Thyroid gland (tissue), 4 donors: ENCODE results near the gene NUDT17. TPM values are rescaled to one million over a fixed set of nuclear protein-coding genes. Genes with fewer than 3 reads are reported as not detected.
A peak's percentile ranks its signal among the peaks of the same experiment; 100 is the strongest.
"Not testable (repeated sequence)": the region's sequence is repeated elsewhere in the genome, so short reads cannot be mapped to it uniquely, and the experiment has no call there.

Source experiments
- DNase-seq, 2 donors: peaks; one replicate each; pipeline ENCODE4 v3.0.0-alpha.2; 2019
- H3K27ac ChIP-seq, 3 donors: fragments of 200-600 bp; sonication (generic); 1 replicate in 2 of 3; 2 replicates in 1 of 3; pipeline ENCODE4 v1.5.1; 2016 to 2019; ENCODE audit warnings: mild to moderate bottlenecking in 1 of 3, moderate library complexity in 1 of 3
- H3K27me3 ChIP-seq: fragments of 200-600 bp; sonication (generic); one replicate; pipeline ENCODE4 v1.5.1; 2019
- H3K36me3 ChIP-seq, 2 donors: fragments of 200-600 bp; sonication (generic); one replicate each; pipeline ENCODE4 v1.5.1; 2016 to 2019
- H3K4me1 ChIP-seq, 2 donors: fragments of 200-600 bp; sonication (generic); one replicate each; pipeline ENCODE4 v1.5.1; 2017 to 2019
- H3K4me3 ChIP-seq, 3 donors: fragments of 200-600 bp; sonication (generic); replicated peaks in 1 of 3; 1 replicate in 2 of 3; 2 replicates in 1 of 3; pipeline ENCODE4 v1.5.1; 2016; ENCODE audit warnings: mild to moderate bottlenecking in 1 of 3
- H3K9me3 ChIP-seq: fragments of 200-600 bp; sonication (generic); one replicate; pipeline ENCODE4 v1.5.1; 2017
- POLR2A ChIP-seq, 2 donors: fragments of 450-650 bp; IDR thresholded peaks; one replicate each; pipeline ENCODE4 v1.6.1; 2017; ENCODE audit warnings: antibody characterized with exemption in 2 of 2, mild to moderate bottlenecking in 2 of 2, moderate library complexity in 1 of 2
- WGBS, 2 donors: methylation state at CpG; one replicate each; pipeline ENCODE4 v1.1.5; 2017; 5-methylcytosine and 5-hydroxymethylcytosine counted together
- intact Hi-C: fragments of 100-400 bp; cut with DNase I; formaldehyde crosslinking; loops from one replicate; pipeline ENCODE4 v1.15.1; 2023
- total RNA-seq, 4 donors: library from RNA; depleted of rRNA; stranded (reverse); fragments of >200 nt; gene quantifications; one replicate each; pipeline ENCODE4 v1.2.3, GENCODE V29; 2016
- TF ChIP-seq, protein P1 (sequence below), 6 experiments: fragments of 200-600 bp in 3 of 6; fragments of 450-650 bp in 3 of 6; sonication (generic) in 3 of 6; IDR thresholded peaks; one replicate each; pipeline ENCODE4 v1.5.1; 2016 to 2019; ENCODE audit warnings: antibody characterized with exemption in 6 of 6, mild to moderate bottlenecking in 2 of 6, inconsistent platforms in 1 of 6, moderate library complexity in 1 of 6

Gene NUDT17
- total RNA-seq, 4 donors from 2014 or later, result 2.4 to 4.6 (median 3.4) TPM

GRCh38 chr1:145824499-145824842, 21.0 kb upstream of the NUDT17 start:
- Histone ChIP-seq H3K9me3 (no peaks in the 10 kb centered on the region), H3K27me3 (no peaks in the 10 kb centered on the region), H3K36me3 (peaks cover 24 to 31% of the 10 kb centered on the region in 2 donors), H3K4me3 (peak overlapping the region; percentile 63 to 76 (median 70)), H3K4me1 (peaks cover 10 to 13% of the 10 kb centered on the region in 2 donors), H3K27ac (peak overlapping the region; percentile 75 to 97 (median 85))
- WGBS, 2 donors, result 1% methylated on average over 7 of the region's 7 CpGs
- intact Hi-C loops, result no loop called here
- no peak for DNase-seq
- TF ChIP-seq, protein P1, sequence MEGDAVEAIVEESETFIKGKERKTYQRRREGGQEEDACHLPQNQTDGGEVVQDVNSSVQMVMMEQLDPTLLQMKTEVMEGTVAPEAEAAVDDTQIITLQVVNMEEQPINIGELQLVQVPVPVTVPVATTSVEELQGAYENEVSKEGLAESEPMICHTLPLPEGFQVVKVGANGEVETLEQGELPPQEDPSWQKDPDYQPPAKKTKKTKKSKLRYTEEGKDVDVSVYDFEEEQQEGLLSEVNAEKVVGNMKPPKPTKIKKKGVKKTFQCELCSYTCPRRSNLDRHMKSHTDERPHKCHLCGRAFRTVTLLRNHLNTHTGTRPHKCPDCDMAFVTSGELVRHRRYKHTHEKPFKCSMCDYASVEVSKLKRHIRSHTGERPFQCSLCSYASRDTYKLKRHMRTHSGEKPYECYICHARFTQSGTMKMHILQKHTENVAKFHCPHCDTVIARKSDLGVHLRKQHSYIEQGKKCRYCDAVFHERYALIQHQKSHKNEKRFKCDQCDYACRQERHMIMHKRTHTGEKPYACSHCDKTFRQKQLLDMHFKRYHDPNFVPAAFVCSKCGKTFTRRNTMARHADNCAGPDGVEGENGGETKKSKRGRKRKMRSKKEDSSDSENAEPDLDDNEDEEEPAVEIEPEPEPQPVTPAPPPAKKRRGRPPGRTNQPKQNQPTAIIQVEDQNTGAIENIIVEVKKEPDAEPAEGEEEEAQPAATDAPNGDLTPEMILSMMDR (IDR thresholded peaks at IDR 0.05), result no peak
- no peak for TF ChIP-seq POLR2A (IDR thresholded peaks at IDR 0.05)

DNA sequence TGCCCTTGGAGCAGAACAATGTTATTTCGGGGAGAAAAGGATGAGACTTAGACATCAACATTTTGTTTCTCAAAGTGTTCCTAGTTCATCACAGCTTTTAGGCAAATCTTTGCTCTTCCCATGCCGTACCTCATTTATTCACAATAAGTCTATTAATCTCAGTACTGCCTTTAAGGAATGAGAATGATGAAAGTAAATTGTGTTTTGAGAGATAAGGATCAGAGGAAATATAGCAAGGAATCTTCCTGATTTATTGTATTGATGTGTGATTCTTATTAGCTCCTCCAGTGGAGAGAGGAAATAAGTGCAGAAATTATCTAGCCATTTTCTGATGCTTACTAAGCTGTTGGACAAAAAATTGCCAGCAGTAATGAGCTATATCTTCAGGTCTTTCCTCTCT, 19.4 kb upstream of the NUDT17 start:
- intact Hi-C loops, result no loop called here
- no peak for TF ChIP-seq POLR2A (IDR thresholded peaks at IDR 0.05)
- TF ChIP-seq, protein P1 (IDR thresholded peaks at IDR 0.05), result no peak
- no peak overlapping the region for H3K27ac ChIP-seq
- H3K9me3 ChIP-seq, result no peaks in the 10 kb centered on the region
- DNase-seq, result no peak
- no peak overlapping the region for H3K4me3 ChIP-seq
- H3K27me3 ChIP-seq, result no peaks in the 10 kb centered on the region
- H3K36me3 ChIP-seq, result peaks cover 40 to 41% of the 10 kb centered on the region in 2 donors
- 96 to 98% methylated on average over 2 of the region's 2 CpGs for WGBS, 2 donors
- H3K4me1 ChIP-seq, result peaks cover 10 to 13% of the 10 kb centered on the region in 2 donors

GRCh38 chr1:145827966-145828365, 17.5 kb upstream of the NUDT17 start:
- TF ChIP-seq, protein P1 (IDR thresholded peaks at IDR 0.05), result no peak
- TF ChIP-seq POLR2A (IDR thresholded peaks at IDR 0.05), result no peak
- Histone ChIP-seq H3K36me3 (peaks cover 48 to 50% of the 10 kb centered on the region in 2 donors), H3K27me3 (no peaks in the 10 kb centered on the region), H3K9me3 (no peaks in the 10 kb centered on the region), H3K4me3 (no peak overlapping the region), H3K27ac (no peak overlapping the region), H3K4me1 (peaks cover 10 to 13% of the 10 kb centered on the region in 2 donors)
- intact Hi-C loops, result no loop called here
- no peak for DNase-seq

DNA sequence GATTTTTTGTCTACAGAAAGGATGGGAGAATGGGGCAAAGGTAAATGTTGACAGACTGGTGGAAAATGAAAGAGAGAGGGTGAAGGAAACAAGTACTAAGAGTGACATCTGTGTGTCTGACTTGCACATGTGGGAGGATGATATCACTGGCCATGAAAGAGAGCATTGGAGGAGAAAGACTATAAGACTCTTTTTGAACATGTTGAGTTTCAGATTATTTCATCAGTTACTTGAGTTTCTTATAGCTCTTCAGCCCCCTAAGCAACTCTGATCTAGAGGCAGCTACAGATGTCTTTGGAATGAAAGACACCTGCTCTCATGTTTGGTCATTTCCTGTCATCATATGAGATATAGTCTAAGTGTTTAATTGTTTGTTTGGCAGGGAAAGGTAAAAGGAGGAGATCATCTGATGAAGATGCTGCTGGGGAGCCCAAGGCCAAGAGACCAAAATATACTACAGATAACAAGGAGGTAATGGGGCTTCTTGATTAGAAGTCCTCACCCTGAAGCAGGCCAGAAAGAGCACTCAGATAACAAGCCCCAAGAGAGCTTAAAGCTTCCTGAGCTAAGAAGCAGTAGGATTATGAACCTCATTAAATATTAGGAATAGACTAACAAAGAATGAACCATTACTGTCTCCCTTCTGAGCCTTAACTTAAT, 16.9 kb upstream of the NUDT17 start:
- Histone ChIP-seq H3K27ac (no peak overlapping the region), H3K27me3 (no peaks in the 10 kb centered on the region), H3K4me1 (peaks cover 10 to 13% of the 10 kb centered on the region in 2 donors), H3K4me3 (no peak overlapping the region), H3K36me3 (peaks cover 54 to 56% of the 10 kb centered on the region in 2 donors), H3K9me3 (no peaks in the 10 kb centered on the region)
- no peak for TF ChIP-seq POLR2A (IDR thresholded peaks at IDR 0.05)
- TF ChIP-seq, protein P1 (IDR thresholded peaks at IDR 0.05), result no peak
- no peak for DNase-seq
- intact Hi-C loops, result no loop called here

DNA sequence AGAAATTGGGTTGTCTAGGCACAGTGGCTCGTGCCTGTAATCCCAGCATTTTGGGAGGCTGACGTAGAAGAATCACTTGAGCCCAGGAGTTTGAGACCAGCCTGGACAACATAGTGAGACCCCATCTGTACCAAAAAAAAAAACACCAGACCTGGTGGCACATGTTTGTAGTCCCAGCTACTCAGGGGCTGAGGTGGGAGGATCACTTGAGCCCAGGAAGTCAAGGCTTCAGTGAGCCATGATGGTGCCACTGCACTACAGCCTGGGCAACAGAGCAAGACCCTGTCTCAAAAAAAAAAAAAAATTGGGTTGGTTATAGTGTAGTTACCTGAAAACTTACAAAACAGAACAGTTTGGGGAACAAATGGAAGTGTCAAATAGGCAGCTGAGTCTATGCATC, 14.6 kb upstream of the NUDT17 start:
- H3K36me3 ChIP-seq, result peaks cover 72 to 73% of the 10 kb centered on the region in 2 donors
- DNase-seq, H3K9me3 ChIP-seq, H3K4me1 ChIP-seq, H3K27ac ChIP-seq, H3K4me3 ChIP-seq, H3K27me3 ChIP-seq, intact Hi-C loops: not testable (repeated sequence)
- WGBS, 2 donors, result 92 to 100% methylated on average over 2 of the region's 2 CpGs
